NCI-H69 (cell line): Measurements from ENCODE around the gene STX17.
"Not testable (repeated sequence)": the region's sequence is repeated elsewhere in the genome, so short reads cannot be mapped to it uniquely, and the experiment has no call there.

Experiments
- DNase-seq: peaks from one replicate; lab custom pipeline; 2025; lab: John Stamatoyannopoulos, UW

Gene STX17

DNA sequence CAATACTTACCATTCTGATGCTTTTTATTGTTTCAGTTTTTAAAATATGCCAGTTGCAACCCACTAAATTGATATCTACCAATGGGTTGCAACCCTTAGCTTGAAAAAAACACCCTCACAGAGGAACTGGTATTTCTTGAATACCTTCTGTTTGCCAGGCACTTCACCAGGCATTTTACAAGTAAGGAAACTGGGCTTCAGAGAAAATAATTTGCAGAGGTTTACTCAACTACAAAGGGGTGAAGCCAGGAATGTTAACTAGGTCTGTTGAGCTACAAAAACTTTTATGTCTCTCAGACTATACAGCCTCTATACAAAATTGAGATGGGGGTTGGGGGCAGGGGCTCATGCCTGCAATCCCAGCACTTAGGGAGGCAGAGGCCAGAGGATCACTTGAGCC, 65.0 kb downstream of the STX17 start:
- DNase-seq: no peak

DNA sequence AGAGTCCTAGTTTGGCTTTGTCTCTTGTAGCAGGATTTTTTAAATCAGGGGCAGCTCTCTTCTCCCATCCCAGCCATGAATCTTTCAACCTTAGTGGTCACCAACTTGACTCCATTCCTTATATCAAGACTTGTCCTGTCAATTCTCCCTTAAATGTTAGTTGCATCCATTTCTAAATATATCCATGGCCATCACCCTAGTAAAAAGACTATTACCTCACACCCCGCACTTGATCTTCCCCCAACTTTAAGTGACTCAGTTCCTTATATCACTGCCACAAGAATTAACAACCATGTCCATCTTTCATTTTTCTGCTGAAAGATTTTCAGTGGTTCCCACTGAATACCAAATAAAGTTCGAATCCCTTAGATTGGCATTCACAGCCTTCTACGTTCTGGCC, 67.0 kb downstream of the STX17 start:
- no peak for DNase-seq

DNA sequence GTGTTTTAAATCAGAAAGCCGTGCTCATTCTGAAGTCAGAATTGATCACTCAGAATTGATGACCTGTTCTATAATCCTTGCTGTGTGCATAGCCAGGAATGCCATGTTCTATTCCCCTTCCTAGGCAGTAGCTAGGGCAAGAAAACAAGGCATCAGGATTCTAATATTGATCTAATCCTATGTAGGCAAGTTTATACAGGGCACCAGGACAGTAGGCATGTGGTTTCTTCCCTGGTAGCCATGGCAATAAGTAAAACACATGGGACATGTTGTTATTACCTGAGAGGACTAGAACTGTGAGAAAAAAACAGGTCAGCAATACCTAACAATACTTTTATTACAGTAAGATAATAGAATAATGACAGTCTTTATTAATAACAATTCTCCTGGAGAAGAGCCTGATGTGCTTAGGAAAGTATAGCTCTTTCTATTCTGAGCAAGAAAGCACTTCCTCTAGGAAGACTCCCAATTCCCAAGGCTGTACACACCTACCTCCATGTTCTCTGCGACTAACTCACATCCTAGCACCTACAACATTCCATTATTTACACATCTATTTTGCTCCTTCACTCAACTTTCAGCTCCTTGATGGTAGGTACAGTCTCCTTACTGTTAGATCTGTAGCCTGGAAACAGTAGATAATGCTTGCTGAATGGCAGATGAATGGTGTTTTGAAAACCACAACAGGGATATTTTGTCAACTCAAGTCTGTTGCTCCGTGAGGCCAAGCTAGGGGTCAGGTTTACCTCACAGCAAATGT, 70.8 kb downstream of the STX17 start:
- DNase-seq: no peak

DNA sequence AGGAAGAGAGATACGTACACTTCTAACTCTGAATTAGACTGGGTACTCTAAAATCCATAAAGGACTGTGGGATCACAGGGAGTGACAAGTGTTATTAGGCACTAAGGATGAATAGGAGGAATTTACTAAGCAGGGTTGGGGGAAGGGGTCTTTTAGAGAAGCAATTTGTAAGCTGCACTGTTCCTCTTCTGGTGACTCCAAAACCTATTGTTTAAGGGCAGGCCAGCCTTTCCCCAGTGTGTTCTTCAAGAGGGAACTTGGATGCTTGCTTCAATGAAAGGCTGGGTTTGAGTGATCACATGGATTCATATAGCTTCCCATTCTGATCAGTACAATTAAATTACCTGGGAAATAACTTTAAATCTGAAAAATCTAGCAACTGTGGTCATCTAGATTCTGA, 71.8 kb downstream of the STX17 start:
- DNase-seq: no peak

DNA sequence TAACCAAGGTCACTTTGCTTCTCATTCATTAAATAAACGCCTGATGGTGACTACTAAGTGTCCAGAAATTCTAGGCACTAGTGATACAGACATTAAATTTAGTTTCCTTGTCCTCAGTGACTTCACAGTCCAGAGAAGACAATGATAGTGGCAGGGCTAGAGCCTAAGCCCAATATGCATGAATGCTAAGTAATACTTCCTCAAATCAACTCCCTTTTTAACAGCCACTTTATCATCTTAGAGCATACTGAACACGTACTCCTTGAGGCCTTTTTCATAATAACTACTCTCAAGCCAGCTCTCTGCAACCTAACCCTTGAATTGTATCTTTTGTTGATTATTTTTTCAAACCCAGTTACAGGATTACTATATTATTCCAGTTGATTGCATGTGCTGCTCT, 74.1 kb downstream of the STX17 start:
- no peak for DNase-seq

DNA sequence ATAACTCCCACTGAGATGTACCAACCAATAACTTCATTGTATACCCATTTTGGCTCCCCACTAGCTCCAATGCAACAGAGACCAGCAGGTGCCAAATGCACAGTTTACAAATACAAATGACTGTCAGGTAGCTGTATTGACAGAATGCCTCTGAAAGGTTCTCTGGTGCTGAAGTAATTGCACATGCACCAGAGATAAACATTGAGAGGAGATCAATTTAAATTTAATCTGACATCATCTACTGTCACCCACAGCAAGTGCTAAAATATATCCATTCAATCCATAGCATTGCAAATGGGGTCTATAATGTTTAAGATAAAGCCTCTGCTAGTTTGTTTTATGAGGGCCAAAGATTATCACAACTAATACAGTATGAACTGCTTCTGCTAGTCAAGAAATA, 80.2 kb downstream of the STX17 start:
- peak; percentile 66 for DNase-seq

DNA sequence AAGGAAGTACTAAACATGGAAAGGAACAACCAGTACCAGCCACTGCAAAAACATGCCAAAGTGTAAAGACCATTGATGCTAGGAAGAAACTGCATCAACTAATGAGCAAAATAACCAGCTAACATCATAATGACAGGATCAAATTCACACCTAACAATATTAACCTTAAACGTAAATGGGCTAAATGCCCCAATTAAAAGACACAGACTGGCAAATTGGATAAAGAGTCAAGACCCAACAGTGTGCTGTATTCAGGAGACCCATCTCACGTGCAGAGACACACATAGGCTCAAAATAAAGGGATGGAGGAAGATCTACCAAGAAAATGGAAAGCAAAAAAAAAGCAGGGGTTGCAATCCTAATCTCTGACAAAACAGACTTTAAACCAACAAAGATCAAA, 84.1 kb downstream of the STX17 start:
- DNase-seq: not testable (repeated sequence)

DNA sequence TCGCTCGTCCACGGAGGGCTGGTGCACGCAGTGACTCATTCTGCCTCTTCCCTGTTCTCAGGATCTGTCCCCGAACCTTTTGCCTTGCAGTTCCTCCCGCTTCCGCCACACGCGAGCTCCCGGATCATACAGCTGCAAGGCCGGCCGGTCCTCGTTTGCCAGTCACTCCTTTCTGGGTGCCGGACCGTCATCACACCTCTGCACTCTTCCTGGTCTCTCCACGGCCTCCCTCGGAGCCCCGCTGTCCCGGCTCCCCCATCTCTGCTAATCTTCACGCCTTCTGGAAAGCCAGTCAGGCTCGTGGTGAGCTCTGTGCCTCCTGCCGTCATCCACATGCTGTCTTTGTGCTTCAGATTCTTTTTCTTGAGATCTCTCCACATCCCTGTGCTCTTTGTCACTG, 91.8 kb downstream of the STX17 start:
- DNase-seq: no peak

DNA sequence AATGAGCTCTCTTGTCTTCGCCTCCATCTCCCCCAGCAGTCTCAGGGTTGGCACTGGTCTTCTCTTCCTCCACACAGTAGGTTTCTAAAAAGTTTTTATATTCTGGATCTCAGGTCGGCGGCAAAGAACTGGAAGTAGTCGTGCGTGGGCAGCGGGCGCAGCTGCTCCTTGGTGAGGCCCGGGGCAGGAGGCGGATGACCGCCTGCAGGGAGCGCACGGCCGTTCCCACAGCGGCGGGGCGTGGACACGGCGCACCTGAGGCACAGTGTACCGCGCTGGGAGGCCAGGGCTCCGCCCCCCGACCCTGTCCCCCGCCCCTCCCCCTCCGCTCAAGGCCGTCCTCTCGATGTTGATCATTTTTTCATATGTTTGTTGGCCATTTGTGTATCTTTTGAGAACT, 92.4 kb downstream of the STX17 start:
- no peak for DNase-seq

DNA sequence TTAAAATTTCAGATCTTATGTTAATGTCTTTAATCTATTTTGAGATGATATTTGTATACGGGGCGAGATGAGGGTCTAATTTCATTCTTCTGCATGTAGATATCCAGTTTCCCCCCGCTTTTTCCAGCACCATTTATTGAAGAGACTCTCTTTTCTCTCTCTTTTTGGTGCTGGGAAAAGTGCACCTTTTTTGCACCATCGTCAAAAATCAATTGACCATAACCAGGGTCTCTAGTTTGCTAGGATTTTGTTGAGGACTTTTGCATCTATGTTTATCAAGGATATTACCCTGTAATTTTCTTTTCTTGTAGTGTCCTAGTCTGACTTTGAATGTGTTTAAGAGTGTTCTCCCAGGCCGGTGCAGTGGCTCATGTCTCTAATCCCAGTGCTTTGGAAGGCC, 93.3 kb downstream of the STX17 start:
- no peak for DNase-seq

DNA sequence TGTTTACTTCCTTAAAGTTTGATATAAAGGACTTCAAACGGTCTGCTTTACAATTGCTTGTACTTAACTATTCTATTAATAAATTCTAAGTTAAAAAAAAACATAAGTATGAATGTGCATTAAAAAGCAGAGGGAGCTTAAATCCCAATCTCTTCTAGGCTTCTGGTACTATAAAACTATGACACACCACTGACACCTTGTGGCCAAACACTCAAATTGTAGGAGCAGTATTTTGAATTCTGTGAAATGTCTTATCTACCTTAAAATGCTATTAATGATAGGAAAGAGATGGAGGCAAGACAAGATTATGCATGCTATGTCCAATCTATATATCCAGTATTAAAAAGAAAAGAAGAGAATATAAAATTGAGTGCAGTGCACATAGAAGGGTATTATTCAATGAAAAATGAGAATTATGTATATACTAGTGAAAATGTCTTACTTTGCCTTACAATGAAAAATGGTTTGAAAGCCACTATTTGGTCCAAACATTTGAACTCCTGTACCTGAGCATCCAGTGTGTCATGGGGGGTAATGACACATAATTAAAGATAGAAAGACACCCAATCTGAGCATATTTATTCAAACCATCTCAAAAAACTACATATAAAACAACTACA, 104.7 kb downstream of the STX17 start:
- DNase-seq: peak; percentile 38

DNA sequence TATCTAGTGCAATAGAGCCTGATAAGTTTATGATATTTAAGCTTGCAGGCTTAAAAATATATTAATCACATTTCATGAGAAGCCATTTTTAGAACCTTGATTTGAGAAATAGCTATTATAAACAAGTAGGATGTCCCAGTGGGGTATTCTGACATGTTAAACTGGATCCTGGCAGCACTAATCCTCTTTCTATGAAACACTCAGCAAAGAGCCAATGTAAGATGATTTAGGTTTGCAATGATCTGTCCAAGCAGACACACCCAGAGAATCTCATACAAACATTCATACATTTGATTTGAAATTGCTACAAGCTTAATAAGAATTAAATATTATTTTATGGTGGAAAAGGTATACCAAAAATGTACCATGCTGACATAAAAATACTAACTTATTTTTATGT, 105.8 kb downstream of the STX17 start:
- no peak for DNase-seq

DNA sequence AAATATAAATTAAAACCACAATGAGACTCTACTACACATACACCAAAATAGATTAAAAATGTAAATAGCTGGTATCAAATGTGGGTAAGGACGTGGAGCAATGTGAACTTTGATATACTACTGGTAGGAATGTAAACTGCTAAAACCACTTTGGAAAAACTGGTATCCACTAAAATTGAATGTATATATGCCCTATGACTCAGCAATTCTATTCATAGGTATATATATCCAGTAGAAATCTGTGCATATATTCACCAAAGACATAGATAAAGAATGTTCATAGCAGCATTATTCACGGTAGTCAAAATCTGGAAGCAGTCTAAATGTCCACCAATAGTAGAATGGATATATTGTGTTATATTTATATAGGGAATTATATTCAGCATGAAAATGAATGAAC, 107.1 kb downstream of the STX17 start:
- DNase-seq: no peak

DNA sequence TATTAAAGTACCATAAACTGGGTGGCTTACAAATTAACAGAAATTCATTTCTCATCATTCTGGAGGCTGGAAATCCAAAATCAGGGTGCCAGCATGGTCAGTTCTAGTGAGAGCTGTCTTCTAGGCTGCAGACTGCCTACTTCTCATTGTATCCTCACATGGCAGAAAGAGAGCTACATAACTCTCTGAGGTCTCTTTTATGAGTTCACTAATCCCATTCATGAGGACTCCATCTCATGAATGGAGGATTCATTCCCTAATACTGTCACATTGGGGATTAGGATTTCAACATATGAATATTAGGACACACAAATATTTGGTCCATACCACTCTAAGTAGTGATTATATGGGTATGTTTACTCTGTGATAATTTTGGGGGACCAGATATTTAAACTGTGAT, 108.4 kb downstream of the STX17 start:
- no peak for DNase-seq

DNA sequence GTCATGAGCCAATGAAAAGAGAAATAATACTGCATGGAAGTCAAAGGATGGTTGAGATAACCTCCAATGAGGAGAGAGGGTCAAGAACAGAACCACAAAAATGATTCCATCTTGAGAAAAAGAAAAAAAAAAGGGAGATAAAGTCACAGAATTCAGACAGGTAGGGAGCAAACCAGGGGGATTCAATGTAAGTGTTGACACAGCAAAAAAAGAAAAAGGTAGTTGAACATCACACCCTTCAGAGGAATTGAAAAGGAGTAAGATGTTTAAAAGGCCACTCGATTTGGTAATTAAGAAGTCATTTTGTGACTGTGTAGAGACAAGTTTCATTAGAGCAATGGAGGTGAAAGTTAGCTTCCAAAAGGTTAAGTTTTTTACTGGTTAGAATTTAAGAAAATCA, 113.1 kb downstream of the STX17 start:
- DNase-seq: no peak
